SK-N-MC (cell line): ENCODE results near the gene DUSP3.

Experiments
- EZH2 ChIP-seq: fragments of 200-600 bp; sonication (generic); IDR thresholded peaks from one replicate; pipeline ENCODE4 v1.6.1; 2017; ENCODE audit warnings: antibody characterized with exemption
- FOXP2 ChIP-seq: optimal IDR thresholded peaks from 2 replicates; pipeline ENCODE3; 2011; ENCODE audit warnings: mild to moderate bottlenecking, moderate library complexity; ENCODE audit not compliant: insufficient read depth; ENCODE audit errors: extremely low read length, control extremely low read depth
- POLR2AphosphoS5 ChIP-seq: IDR thresholded peaks from 2 replicates; pipeline ENCODE4 v1.6.1; 2012; ENCODE audit warnings: mild to moderate bottlenecking, low read depth, low read length, borderline replicate concordance

DNA sequence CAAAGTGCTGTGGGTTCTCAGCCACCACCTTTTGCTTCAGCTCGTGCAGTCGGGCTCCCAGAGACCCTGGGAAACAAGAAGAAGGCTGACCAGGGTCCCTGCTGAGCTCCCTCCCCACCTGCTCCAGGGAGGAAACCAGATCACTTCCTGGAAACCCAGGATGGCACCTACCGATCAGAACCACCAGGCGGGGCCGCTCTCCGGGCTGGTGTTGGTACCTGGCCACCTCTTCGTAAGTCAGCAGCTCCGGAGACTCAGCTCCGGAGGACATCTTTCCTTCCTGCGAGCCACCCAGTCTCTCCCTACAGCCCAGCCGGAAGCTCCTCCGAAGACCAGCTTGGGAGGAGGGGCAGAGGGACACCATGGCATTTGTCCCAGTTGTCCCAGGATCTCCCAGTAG, 35.2 kb upstream of the DUSP3 start:
- no peak for TF ChIP-seq EZH2
- TF ChIP-seq POLR2AphosphoS5 = no peak
- TF ChIP-seq FOXP2 = no peak
